Stimulated activated CD4-positive, alpha-beta T cell treated with anti-CD3 and anti-CD28 coated beads, TNF-alpha, amount 100 ng/mL, for 48 hours (primary cell): ENCODE data around the gene MRPL41.
"Not testable (repeated sequence)": the region's sequence is repeated elsewhere in the genome, so short reads cannot be mapped to it uniquely, and the experiment has no call there.

ENCODE experiments used
- DNase-seq, 3 donors: peaks; one replicate each; pipeline ENCODE4 v3.0.0-alpha.2; 2020; ENCODE audit warnings: low read depth in 3 of 3

The MRPL41 gene

GRCh38 chr9:137521405-137521985, 30.2 kb upstream of the MRPL41 start:
- no peak for DNase-seq

- no peak for DNase-seq
These were observed 28.8 kb upstream of the MRPL41 start for GRCh38 chr9:137522746-137523455.

- no peak for DNase-seq
These were observed 27.3 kb upstream of the MRPL41 start for GRCh38 chr9:137524161-137524980.

- no peak for DNase-seq
These were observed 26.7 kb upstream of the MRPL41 start for GRCh38 chr9:137524981-137525317.

GRCh38 chr9:137530331-137530730, 21.3 kb upstream of the MRPL41 start:
- no peak for DNase-seq

- no peak for DNase-seq
These were observed 20.4 kb upstream of the MRPL41 start for GRCh38 chr9:137531099-137531765.

GRCh38 chr9:137532891-137533468, 18.7 kb upstream of the MRPL41 start:
- DNase-seq = not testable (repeated sequence)

GRCh38 chr9:137534256-137535119, 17.2 kb upstream of the MRPL41 start:
- DNase-seq = no peak

- no peak for DNase-seq
These were observed 16.6 kb upstream of the MRPL41 start for GRCh38 chr9:137535120-137535428.

GRCh38 chr9:137536594-137537131, 15.0 kb upstream of the MRPL41 start:
- DNase-seq = not testable (repeated sequence)

- no peak for DNase-seq
These were observed 13.6 kb upstream of the MRPL41 start for GRCh38 chr9:137538058-137538457.

- DNase-seq = no peak
These were observed 11.1 kb upstream of the MRPL41 start for GRCh38 chr9:137540536-137540935.

- no peak for DNase-seq
These were observed 9.2 kb upstream of the MRPL41 start for GRCh38 chr9:137542486-137542885.

GRCh38 chr9:137543237-137543963, 8.3 kb upstream of the MRPL41 start:
- no peak for DNase-seq

- no peak for DNase-seq
These were observed 7.4 kb upstream of the MRPL41 start for GRCh38 chr9:137544176-137544760.

- DNase-seq = no peak
These were observed 6.6 kb upstream of the MRPL41 start for GRCh38 chr9:137545123-137545522.

- no peak for DNase-seq
These were observed 3.8 kb upstream of the MRPL41 start for GRCh38 chr9:137547687-137548543.

- no peak for DNase-seq
These were observed 1.5 kb upstream of the MRPL41 start, which contains the start of gene PNPLA7 for GRCh38 chr9:137550231-137550621. TSS of gene PNPLA7 (minus strand) at chr9:137550402. CDS start at chr9:137550197, 205 bp downstream.

- not testable (repeated sequence) for DNase-seq
These were observed 768 bp upstream of the MRPL41 start for GRCh38 chr9:137550958-137551263.
